Head of caudate nucleus (tissue), 42 donors: ENCODE results near the gene MXRA7.
A peak's percentile ranks its signal among the peaks of the same experiment; 100 is the strongest.
"Not testable (repeated sequence)": the region's sequence is repeated elsewhere in the genome, so short reads cannot be mapped to it uniquely, and the experiment has no call there.

ENCODE experiments used
- DNase-seq, 42 donors: peaks; one replicate each; pipeline versions ENCODE4 v3.0.0 to v3.0.0-alpha.2; 2020 to 2021; ENCODE audit warnings: mixed read lengths in 7 of 42
- intact Hi-C: fragments of 100-400 bp; cut with DNase I; formaldehyde crosslinking; loops from one replicate; pipeline ENCODE4 v1.15.0; 2022

The MXRA7 gene

GRCh38 chr17:76710863-76711611, at the start of gene MXRA7:
Gene MXRA7, minus strand, starts transcription at chr17:76710965. Its CDS starts 19 bp downstream, at chr17:76710946.
- DNase-seq, result peak in 39 of 42 donors; percentile 49 to 89 (median 77)
- intact Hi-C loops, result loop anchor here (2.0 kb wide), 1 partner anchor 16 kb away; the partner anchor contains the start of genes JMJD6 and METTL23

DNA sequence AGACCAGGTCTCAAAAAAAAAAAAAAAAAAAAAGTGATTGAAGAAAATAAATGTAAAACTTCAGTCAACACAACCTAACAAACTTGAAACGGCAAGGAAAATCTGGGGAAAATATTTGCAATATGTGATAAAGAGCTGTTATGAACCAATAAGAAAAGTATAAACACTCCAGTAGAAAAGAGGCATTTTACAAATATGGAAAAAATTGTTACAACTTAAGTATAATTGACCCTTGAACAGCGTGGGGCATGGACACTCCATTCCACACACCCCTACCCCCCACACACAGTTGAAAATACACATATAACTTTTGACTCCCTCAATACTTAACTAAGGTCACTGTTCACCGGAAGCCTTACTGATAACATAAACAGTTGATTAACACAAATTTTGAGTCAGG, 47.8 kb upstream of the MXRA7 start:
- intact Hi-C loops, result no loop called here
- DNase-seq, result no peak

DNA sequence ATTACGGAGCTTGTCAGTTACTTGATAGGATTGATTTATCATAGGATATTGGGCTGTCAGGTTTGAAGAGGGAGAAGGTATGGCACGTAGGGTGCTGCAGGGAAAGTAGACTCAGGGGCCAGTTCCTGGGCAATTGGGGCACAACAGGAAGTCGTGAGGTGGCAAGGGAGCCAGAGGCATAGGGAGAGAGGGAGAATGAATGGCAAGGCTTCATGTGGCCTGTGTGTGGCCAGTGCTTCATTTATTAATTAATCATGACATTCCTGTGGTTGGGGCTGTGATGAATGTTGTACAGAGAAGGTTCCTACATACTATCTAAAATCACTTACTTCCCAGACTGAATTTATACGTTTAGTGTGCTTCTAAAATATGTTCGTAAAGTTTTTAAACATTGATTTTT, 46.5 kb upstream of the MXRA7 start:
- DNase-seq, result no peak
- intact Hi-C loops, result no loop called here

DNA sequence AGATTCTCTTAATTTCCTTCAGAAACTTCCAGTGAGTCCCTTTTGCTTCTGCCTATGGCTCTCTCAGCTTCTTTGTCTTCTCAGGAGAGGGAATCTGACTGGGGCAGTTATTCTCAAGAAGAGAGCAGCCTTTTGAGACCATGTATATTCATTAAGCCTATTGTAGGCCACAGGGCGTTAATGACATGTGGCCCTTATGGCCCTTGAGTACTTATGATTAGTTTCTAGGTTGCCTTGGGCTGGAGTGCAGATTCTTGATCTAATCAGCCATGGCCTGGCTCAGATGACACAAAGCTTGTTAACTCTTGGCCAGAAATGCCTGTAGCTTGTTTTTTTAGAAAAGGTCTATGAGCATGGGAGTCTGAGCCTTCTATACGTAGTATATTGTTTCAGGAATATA, 44.5 kb upstream of the MXRA7 start:
- intact Hi-C loops, result no loop called here

GRCh38 chr17:76753061-76753961, 42.5 kb upstream of the MXRA7 start:
- DNase-seq, result peak in 6 of 42 donors; percentile 8 to 33 (median 17)
- intact Hi-C loops, result no loop called here

More for the DNA sequence above, 44.5 kb upstream of the MXRA7 start:
- DNase-seq, result no peak

- intact Hi-C loops, result no loop called here
- peak in 2 of 42 donors; percentile 12 to 17 for DNase-seq
These were observed 41.2 kb upstream of the MXRA7 start for GRCh38 chr17:76752006-76752405.

DNA sequence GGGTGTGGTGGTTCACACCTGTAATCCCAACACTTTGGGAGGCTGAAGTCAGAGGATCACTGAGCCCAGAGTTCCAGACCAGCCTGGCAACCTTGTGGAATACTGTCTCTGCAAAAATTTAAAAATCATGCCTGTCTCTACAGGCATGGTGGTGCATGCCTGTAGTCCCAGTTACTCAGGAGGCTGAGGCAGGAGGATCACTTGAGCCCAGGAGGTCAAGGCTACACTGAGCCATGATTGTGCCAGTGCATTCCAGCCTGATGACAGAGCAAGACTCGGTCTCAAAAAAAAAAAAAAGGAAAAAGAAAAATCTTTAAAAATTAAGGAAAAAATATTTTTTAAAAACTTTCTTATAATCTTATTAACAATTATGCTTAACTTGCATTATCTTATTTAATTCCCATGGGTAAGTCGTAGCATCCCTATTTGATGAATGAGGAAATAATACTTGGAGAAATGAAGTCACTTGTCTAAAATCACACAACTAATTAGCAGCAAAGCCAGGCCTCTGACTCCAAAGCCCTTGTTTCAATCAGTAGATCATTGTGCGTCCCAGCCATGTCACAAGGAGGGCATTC, 40.7 kb upstream of the MXRA7 start:
- intact Hi-C loops, result no loop called here
- DNase-seq, result no peak

DNA sequence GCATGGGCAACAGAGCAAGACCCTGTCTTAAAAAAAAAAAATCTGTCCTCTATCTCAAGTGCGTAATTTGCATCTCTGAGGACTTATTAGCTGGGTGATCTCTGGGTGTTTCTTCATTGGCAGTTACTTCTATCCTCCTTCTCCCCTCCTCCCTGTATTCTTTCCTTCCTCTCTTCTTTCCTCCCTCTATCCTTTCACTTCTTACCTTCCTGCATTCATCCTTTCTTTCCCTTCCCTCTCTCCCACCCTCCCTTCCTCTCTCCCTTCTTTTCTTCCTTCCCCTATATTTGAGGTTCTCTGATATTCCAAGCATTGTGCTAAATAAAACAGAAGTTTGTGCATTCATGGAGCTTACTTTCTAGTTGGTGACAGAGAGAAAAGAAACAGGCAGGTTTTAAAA, 37.9 kb upstream of the MXRA7 start:
- intact Hi-C loops, result no loop called here
- DNase-seq, result no peak

- peak in 12 of 42 donors; percentile 9 to 79 (median 34) for DNase-seq
These were observed 37.1 kb upstream of the MXRA7 start for GRCh38 chr17:76747716-76748363.

GRCh38 chr17:76745785-76746184, 35.0 kb upstream of the MXRA7 start:
- intact Hi-C loops, DNase-seq: not testable (repeated sequence)

More at GRCh38 chr17:76747716-76748363, 37.1 kb upstream of the MXRA7 start:
- intact Hi-C loops, result no loop called here

DNA sequence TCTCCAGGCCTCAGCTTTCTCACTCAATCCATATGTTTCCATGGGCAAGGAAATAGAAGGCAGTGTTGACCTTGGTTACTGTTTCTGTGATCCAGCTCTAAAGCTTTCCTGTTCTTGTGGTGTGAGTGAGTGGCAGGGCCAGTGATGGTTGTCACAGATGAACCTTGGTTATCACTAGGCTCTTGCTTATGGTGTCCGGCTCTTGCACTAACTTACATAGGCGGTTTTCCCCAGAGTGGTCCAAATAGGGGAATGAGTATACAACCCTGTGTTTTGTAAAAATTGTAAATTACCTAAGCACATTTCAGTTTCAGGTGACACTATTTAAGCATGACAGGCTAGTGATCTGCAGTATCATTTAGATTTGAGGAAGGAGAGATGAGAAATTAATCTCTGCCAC, 34.0 kb upstream of the MXRA7 start:
- intact Hi-C loops, result no loop called here
- no peak for DNase-seq

GRCh38 chr17:76742958-76743357, 32.2 kb upstream of the MXRA7 start:
- DNase-seq, result no peak
- intact Hi-C loops, result no loop called here

- intact Hi-C loops, result no loop called here
- DNase-seq, result no peak
These were observed 29.8 kb upstream of the MXRA7 start for GRCh38 chr17:76740329-76741118.

DNA sequence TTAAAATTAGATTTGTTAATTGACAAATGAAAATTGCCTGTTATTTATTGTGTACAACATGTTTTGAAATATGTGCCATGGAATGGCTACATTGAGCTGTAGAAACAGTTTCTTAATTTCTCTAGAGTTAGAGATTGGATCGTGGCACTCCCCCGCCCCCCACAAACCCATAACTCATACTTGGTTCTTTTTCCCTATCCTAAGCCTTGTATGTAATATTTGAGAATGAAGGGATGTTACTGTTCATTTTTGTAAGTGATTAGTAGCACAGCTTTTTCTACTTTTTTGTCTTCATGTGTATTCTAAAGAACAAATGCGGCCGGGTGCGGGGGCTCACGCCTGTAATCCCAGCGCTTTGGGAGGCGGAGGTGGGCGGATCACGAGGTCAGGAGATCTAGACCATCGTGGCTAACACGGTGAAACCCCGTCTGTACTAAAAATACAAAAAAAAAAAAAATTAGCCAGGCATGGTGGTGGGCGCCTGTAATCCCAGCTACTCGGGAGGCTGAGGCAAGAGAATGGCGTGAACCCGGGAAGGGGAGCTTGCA, 28.9 kb upstream of the MXRA7 start:
- peak in 15 of 42 donors; percentile 24 to 60 (median 40) for DNase-seq
- intact Hi-C loops, result not testable (repeated sequence)

GRCh38 chr17:76738468-76738850, 27.7 kb upstream of the MXRA7 start:
- intact Hi-C loops, result no loop called here
- DNase-seq, result no peak

DNA sequence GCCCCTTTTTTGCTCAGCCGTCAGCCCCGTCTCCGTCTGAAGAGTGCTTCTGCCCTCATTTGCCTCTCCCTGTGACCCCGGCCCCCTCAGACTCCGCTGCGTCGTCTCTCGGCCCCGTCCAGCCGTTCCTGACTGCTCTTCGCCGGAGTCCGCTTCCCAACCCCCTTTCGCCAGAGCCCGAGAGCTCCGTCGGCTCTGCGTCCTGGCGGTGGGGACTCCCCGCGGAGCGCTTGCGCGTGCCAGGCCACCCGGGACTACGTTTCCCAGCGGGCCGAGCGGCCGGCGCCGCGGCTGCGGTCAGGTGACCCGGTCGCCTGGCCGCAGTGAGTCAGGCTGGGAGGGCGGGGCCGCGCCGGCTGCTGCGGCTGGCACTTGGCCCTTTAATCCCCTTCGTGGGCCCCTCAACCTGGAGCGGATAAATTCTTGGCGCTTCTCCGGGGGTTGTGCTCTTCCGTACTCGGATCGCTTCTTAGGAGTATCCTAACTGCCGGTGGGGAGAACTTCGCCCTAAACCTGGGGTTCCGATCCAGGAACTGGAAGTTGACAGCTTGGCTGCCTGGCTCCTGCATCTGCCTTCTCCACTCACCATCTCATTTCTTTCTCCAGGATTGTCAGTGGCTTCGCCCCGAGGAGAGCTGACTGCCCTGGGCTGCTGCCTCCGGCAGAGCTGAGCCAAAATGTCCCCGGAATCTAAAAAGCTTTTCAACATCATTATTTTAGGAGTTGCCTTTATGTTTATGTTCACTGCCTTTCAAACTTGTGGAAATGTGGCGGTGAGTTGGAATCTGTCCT, 27.1 kb upstream of the MXRA7 start, which contains the start of gene MFSD11:
Gene MFSD11 (plus strand): TSS at position 444 of the 792 bp plus-strand sequence. CDS start 234 bp downstream, at position 678.
- peak; percentile 75 to 96 (median 90) for DNase-seq
- intact Hi-C loops, result loop anchor here (1.0 kb wide), 1 partner anchor 12 kb away; the partner anchor contains the start of genes JMJD6 and METTL23
